LNCaP clone FGC (cell line): ENCODE measurements around the gene CTAG1A.
A peak's percentile ranks its signal among the peaks of the same experiment; 100 is the strongest.
"Not testable (repeated sequence)": the region's sequence is repeated elsewhere in the genome, so short reads cannot be mapped to it uniquely, and the experiment has no call there.

Experiments used
- DNase-seq: peaks from one replicate; pipeline ENCODE4 v3.0.0-alpha.2; 2011; ENCODE audit warnings: low read depth
- H3K4me3 ChIP-seq: 2 replicates; pipeline ENCODE4 v1.5.1; 2011; ENCODE audit warnings: mild to moderate bottlenecking, low read depth, low read length, control low read depth
- TF ChIP-seq, protein P1 (sequence below): IDR thresholded peaks from 2 replicates; pipeline ENCODE4 v1.5.1; 2012; ENCODE audit warnings: mild to moderate bottlenecking; ENCODE audit not compliant: control insufficient read depth, insufficient read depth; ENCODE audit errors: extremely low read depth

The CTAG1A gene

DNA sequence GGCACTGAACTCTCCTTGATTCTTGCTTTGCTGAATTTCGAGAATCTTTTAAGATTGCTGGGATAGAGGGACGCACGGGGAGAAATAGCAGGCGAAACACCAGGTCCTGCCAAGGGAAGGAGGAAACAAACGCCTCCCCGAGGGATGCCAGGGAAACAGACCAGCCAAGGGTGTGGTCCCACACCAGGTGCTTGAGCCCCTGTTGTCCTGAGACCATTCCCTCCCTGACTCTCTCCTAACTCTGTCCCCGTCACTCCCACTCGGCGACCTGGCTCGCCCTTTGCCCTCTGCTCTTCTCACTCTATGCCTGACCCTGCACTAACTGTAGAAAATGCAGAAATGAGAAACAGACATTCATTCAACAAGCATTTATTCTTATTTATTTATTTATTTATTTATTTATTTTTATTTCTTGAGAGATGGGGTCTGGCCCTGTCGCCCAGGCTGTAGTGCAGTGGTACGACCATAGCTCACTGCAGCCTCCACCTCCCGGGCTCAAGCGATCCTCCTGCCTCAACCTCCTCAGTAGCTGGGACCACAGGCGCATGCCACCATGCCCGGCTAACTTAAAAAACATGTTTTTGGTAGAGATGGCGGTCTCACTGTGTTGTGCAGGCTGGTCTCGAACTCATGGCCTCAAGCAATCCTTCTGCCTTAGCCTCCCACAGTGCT lies 18.0 kb downstream of the CTAG1A start:
- no peak overlapping the region for H3K4me3 ChIP-seq
- no peak for DNase-seq
- TF ChIP-seq, protein P1, sequence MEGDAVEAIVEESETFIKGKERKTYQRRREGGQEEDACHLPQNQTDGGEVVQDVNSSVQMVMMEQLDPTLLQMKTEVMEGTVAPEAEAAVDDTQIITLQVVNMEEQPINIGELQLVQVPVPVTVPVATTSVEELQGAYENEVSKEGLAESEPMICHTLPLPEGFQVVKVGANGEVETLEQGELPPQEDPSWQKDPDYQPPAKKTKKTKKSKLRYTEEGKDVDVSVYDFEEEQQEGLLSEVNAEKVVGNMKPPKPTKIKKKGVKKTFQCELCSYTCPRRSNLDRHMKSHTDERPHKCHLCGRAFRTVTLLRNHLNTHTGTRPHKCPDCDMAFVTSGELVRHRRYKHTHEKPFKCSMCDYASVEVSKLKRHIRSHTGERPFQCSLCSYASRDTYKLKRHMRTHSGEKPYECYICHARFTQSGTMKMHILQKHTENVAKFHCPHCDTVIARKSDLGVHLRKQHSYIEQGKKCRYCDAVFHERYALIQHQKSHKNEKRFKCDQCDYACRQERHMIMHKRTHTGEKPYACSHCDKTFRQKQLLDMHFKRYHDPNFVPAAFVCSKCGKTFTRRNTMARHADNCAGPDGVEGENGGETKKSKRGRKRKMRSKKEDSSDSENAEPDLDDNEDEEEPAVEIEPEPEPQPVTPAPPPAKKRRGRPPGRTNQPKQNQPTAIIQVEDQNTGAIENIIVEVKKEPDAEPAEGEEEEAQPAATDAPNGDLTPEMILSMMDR = no peak

DNA sequence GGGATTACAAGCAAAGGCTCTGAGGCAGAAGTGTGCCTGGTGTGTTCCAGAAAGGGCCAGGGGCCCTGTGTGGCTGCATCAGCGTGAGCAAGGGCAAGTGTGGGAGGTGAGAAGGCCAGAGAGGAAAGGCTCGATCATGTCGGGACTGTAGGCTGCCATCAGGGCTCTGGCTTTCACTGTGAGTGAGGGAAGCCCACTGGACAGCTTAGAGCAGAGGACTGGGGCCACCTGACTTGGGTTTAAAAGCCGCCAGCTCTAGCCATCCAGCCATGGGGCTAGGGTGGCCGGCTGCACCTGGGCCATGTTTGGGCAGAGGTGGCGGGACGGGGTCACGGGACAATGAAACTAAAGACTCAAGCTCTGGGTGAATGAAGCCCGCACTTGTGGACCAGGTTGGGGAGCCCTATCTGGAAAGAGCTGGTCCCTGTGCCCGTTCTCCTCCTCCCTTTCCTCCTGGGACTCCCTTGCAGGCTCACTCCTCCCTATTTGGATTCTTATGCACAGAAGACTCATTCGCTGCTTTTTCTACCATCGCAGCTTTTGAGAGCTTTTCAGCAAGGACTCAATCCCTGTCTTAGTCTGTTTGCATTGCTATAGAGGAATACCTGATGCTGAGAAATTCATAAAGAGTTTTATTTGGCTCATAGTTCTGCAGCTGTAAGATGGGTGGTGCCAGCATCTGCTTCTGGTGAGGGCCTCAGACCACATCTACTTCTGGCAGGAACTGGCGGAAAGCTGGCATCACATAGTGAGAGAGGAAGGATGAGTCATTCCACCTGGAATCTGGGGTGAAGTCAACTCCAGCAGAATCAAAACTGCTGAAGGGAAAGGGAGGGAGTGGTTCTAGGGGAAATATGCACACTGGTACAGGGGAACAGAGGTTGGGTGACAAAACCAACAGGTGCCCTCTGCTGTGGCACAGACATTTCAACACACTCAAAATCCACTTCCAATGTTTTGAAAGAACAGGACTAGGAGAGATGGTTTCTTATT lies 18.8 kb downstream of the CTAG1A start:
- H3K4me3 ChIP-seq = no peak overlapping the region
- no peak for DNase-seq
- TF ChIP-seq, protein P1 = no peak

DNA sequence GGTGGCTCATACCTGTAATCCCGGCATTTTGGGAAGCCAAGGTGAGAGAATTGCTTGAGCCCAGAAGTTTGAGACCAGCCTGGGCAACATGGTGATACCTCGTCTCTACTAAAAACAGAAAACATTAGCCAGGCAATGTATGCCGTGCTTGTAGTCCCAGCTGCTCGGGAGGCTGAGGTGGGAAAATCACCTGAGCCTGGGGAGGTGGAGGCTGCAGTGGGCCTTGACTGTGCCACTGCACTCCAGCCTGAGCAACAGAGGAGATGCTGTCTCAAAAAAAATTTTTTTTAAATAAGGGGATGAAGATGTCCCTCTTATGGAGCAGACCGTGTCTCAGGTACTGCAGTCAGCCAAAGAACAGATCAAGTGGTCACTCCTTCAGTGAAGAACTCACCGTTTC lies 20.6 kb downstream of the CTAG1A start:
- TF ChIP-seq, protein P1 = no peak
- DNase-seq = no peak
- no peak overlapping the region for H3K4me3 ChIP-seq

DNA sequence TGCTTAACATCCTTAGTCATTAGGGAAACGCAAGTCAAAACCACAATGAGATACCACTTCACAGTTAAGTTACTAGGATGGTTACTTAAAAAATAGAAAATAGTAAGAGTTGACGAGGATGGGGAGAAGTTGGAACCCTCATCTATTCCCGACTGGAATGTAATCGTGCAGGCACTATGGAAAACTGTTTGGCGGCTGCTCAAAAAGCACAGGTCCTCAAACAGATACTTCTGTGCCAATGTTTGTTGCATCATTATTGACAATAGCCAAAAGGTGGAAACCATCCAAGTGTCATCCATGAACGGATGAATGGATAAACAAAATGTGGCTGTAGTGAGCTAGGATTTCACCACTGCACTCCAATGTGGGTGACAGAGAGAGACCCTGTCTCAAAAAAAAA lies 22.4 kb downstream of the CTAG1A start:
- TF ChIP-seq, protein P1 = no peak
- H3K4me3 ChIP-seq = no peak overlapping the region
- DNase-seq = peak; percentile 83

DNA sequence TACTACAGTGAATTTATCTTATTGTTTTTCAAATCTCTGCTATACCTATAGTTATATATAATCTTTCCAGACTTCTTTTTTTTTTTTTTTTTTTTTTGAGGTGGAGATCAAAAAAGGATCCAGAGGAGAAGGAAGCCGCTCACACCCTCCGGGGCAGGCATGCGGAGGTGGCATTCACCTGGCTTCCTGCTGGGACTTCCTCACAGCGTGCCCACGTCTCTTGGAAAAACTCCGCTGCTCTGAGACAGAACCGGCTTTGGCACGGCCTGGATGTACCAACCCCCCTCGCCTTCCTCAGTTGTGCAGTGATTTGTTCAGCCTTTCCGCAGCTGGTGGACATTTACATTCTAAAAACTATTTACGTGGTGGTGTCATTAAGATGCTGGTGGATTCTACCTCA lies 23.0 kb downstream of the CTAG1A start:
- not testable (repeated sequence) for DNase-seq, H3K4me3 ChIP-seq

DNA sequence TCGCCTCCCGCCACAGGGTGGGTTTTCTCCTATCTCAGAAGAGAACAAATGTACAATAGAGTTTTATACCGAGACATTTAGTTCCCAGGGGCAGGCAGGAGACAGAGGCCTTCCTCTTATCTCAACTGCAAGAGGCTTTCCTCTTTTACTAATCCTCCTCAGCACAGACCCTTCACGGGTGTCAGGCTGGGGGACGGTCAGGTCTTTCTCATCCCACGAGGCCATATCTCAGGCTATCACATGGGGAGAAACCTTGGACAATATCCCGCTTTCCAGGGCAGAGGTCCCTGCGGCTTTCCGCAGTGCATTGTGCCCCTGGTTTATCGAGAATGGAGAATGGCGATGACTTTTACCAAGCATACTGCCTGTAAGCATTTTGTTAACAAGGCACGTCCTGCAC lies 23.9 kb downstream of the CTAG1A start:
- not testable (repeated sequence) for H3K4me3 ChIP-seq, DNase-seq

DNA sequence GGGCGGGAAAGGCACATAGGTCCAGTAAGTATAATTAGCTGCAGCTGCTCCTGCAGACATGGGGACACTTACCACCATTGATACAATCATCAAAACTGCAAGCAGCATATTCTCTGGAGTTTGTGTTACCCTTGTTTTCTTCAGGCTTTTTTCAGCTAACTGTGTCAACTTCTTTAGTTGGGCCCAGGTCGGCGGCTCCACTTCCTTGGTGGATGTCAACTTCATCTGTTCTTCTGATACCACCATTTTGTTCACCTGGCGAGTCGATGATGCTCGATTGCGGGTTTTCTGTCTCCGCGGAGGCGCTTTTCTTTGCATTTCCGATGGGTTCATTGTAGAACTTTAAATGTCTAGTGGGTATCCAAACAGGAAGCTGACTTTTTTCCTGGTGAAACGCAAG lies 26.2 kb downstream of the CTAG1A start:
- H3K4me3 ChIP-seq, DNase-seq: not testable (repeated sequence)

DNA sequence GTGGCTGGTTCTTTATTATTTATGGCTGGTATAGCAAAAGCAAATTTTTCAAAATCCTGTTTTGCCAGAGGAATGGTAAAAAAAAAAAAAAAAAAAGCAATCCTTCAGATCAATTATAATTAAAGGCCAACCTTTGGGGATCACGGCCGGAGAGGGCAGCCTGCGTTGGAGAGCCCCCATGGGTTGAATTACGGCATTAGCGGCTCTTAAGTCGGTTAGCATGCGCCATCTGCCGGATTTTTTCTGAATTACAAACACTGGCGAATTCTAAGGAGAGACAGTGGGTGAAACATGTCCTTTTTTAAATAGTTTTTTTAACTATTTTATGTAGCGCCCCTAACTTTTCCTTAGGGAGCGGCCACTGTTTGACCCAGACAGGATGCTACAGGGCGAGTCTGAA lies 28.7 kb downstream of the CTAG1A start:
- not testable (repeated sequence) for H3K4me3 ChIP-seq, DNase-seq

DNA sequence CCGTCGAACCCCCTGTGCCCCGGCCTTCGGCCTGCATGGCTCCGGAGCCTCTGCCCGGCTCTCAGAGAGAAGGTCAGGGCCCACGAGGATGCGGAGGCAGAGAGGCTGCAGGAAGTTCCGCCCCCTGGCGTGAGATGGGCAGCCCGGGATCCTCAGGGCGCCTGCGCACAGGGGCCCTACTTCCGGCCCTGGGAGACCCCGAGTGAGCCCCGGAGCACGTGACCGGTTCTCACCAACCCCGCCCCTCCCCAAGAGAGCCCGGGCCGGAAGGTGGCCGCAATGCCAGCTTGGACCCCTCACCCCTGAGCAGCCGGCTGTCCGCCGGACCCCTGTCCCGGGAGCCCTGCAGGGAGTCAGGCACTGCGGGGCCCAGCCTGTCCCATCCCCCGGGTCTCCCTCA lies 34.2 kb downstream of the CTAG1A start, which contains the start of gene CTAG1B:
Gene CTAG1B, minus strand, starts transcription at position 101 of the 400 bp plus-strand sequence. Its CDS starts 64 bp downstream, at position 37.
- H3K4me3 ChIP-seq, DNase-seq: not testable (repeated sequence)

DNA sequence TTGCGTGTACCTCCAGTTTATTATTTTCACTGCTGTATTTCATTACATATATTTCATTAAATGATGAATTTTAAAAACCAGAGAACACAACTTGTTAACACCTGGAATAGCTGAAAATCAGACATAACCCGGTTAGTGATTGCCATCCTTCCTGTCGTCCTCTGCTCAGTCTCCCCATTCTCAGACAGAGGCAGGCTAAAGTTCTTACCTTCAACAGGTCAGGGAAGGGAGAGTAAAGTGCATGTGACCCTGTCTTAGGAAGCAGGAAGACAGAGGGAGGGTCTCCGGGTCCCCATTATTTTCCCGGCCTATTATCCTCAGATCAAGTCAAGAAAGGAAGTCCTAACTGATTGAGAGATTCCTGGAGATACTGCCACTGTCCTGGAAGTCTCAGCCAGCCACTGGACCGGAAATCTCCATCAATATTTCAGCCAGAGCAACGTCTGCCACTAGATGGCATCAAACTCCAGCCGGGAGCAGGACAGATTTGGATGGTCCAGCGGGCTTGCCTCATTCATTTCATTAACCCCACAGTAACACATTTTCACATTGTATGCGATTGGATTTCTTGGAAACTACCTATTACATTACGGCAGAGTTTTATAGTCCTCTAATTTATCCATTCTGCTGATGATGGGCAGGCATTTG lies 36.0 kb downstream of the CTAG1A start:
- not testable (repeated sequence) for H3K4me3 ChIP-seq, DNase-seq

DNA sequence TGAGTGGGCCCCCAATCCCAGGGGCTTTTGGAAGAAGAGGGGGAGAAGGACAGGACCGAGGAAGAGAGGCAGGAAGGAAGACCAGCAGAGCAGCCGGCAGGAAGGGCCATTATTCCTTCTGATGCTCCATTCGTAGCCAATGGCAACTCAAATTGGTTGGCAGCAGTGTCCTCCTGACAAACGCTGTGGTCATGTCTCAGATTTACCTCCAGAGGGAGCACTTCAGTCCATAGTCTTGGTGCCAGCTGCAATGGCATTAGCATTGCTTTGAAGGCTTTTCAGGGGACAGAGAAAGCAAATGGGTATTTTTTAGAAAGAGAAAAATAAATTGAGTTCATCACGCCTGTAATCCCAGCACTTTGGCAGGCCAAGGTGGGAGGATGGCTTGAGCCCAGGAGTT lies 44.0 kb downstream of the CTAG1A start:
- H3K4me3 ChIP-seq, DNase-seq: not testable (repeated sequence)

DNA sequence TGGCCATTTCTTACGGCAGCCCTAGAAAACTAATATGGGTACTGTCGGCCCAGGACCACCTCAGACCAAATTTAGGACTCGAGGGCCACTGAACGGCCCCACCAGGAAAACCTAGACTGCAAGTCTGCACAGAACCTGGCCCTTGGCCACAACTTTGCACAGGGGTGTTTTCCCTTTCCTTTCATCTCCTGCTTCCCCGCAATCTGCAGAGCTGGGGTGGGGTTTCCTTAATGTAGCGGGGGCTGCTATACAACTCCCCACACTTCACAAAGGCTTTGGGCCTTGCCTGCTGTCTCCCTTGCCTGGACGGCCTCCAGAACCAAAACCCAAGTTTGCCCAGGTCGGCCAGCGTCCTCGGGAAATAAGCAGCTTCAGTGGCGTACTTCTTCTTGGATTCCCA lies 46.0 kb downstream of the CTAG1A start:
- not testable (repeated sequence) for H3K4me3 ChIP-seq, DNase-seq

DNA sequence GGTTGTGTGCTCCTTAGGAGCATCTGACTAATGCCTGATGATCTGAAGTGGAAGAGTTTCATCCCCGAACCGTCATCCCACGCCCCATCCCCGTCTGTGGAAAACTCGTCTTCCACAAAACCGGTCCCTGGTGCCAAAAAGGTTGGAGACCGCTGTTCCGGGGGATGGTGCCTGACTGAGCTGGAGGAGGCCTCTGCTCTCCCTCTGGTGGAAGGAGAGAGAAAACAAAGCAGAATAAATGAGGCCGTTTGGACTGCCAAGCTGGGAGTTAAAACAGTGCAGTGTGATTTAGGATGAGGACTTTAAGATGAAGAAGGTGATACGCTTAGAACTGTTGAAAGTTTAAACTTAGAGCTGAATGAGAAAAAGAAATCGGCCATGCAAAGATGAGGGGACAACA lies 48.7 kb downstream of the CTAG1A start:
- DNase-seq, H3K4me3 ChIP-seq: not testable (repeated sequence)
